Stimulated activated CD8-positive, alpha-beta memory T cell treated with anti-CD3 and anti-CD28 coated beads, Interleukin-4, amount 100 ng/mL, for 48 hours (primary cell): Measurements from ENCODE around the gene NDUFA5.

Source experiments
- DNase-seq: peaks from one replicate; pipeline ENCODE4 v3.0.0-alpha.2; 2020

NDUFA5 gene

DNA sequence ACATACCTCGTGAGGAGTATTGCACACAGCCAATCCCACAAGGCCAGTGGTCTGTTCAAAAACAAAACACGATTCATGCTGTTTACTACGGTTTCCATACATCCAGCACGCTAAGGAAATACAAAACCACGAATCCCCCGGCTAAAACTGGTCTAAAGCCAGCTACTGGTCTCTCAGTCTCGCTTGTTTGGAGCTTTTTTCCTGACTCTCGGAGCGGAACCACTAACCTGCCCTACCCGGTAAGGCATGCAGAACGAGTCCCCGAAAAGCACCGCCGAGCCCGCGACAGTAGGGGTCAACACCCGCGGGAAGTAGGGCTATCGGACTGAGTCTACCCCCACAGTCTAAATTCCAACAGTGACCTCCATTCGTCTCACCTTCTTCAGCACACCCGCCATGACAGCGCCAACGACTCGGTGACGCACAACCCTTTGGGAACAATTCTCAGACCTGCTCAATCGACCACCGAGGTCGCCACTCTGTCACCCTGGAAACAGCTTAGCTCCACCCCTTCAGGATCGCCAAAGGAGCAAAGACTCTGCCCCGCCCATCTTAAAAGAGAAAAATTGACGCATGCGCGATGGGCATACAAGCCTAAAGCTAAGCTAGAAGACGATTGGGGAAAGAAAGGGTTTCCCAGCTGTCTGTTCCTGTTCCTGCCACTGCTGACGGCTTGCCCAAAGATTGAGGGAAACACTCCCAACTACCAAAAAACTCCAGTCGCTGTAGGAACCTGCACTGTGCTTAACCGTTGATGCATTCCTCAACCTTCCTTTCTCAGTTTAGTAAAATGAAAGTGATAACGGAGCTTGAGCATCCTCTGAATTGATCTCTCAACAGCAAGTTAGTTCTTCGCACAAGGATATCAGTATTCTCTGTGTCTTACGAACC is at the start of gene NDUFA5:
NDUFA5 (minus strand) TSS at position 421 of the 891 bp plus-strand sequence; CDS start at position 398, 23 bp downstream.
- peak; percentile 95 for DNase-seq

DNA sequence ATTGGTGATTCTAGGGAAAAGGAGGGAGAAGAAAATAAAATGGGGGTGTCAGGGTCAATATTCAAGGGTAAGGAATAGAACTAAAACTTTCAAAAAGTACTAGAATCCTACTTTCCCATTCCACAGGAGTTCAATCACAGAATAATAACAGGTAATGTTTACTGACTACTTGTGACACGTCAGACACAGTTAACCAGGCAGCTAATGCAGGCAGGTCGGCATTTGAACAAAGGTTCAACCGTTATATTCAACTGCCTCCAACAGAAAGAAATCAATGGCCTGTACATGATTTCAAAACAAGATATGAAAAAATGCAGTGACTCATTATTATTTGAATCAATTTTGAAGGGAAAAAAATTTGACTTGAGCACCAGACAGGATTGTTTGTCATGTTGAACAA is 47.1 kb upstream of the NDUFA5 start:
- no peak for DNase-seq

DNA sequence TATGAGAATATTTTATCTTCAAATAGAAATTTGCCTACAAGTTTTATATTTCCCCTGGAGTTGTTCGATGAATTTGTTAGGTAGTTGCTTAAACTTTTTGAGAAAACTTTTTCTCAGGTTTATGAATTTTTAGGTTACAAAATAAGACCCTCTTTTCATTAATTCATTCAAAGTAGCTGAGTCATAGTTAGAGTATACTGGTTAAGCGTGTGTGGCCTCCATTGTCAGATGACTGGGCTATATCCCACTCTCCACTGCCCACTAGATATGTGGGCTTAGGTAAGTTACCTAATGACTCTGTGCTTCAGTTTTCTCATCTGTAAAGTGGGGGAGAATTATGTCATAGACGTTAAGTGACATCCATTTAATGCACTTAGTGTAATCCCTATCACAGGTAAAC is 45.0 kb upstream of the NDUFA5 start:
- DNase-seq, result no peak

DNA sequence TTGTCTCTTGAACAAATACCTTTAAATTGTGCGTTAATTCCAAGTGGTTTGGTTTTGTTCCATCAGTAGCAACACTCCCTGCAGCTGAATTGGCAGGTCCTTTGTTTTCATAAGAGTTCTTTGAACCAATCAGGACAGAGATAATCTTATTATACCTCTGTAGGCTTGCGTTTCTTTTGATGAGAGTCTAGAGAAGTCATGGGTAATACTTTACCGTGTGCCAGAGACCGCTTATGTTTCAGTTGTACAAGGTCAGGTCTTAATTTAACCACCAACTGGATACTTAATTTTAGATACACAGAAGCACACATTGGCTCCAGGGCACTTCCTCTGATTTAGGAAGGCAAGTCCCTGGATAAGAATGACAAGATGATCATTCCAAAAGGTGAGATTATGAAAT is 43.9 kb upstream of the NDUFA5 start, which contains the start of gene ASB15:
ASB15 (plus strand) TSS at position 292 of the 400 bp plus-strand sequence. CDS start 12,682 bp downstream, outside the sequence.
- DNase-seq, result no peak

DNA sequence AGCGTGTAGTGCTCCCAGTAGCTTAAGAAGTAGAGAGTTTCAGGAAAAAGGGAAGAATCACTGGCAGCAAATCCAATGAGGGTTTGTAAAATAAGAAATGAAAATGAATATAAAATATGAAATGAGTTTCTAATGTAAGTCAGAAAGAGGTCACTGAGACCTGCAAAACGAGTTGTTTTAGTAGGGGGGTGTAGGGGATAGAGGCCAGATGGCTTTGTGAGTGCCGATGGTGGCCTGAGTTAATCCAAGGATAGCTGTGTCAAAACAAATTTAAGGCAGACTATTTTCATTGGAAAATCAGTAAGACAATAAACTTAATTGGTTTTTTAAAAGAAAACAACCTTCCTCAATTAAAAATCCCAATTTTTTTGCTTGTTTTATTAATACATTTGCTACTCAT is 43.3 kb upstream of the NDUFA5 start:
- DNase-seq, result no peak

DNA sequence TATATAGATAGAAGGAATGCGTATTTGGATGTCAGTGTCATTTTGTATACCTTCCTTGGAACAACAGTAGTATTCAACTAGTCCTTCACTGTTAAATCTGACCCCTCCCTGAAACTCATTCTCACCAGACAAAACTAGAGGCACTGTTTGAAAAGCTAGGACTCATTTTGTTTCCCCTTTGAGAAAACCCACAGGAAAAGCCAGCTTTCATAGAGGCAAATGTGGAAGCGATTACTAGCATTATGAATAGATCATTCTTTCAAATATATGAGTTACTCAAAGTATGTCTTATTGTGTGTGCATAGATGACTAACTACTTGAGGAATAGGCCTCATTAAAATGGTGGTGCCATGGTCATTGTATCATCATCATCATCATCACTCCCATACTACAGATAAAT is 42.1 kb upstream of the NDUFA5 start:
- no peak for DNase-seq

DNA sequence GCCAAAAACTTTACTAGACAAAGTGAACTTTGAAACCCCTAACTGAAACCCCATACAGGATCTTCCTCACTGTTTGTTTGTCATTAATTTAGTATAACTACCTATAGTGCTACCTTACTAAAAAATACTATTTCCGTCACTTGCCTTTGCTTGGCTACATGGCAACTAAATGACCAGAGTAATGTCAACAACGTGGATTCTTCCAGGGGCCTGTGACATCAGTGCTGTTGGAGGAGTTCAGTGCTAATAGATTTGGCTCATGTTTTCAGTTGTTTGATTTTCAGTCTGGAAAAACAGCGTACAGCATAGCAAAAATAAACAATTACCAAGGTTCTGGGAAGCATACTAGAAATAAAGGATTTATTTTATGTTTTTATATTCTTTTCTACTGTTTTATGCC is 41.0 kb upstream of the NDUFA5 start:
- no peak for DNase-seq

DNA sequence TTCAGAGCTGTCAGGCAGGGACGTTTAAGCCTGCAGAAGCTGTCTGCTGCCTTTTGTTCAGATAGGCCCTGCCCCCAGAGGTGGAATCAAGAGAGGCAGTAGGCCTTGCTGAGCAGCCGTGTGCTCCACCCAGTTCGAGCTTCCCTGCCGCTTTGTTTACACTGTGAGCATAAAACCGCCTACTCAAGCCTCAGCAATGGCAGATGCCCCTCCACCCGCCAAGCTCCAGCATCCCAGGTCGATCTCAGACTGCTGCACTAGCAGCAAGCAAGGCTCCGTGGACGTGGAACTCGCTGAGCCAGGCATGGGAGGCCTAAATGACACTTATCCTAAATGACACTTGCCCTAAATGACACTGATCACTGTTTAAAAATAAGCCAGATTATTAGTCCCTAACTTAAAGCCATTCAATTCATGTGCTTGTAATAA is 37.2 kb upstream of the NDUFA5 start:
- no peak for DNase-seq

DNA sequence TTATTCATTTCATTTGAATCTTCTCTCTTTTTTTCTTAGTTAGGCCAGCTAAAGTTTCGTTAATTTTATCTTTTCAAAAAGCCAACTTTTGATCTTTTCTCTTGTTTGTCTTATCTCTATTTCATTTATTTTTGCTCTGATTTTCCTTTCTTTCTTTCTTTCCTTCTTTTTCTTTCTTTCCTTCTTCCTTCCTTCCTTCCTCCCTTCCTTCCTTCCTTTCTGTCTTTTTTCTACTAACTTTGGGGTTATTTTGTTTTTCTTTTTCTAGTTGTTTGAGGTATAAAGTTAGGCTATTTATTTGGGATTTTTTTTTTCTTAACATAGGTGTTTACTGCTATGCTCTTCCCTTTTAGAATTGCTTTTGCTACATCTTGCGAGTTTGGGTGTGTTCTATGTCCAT is 30.8 kb upstream of the NDUFA5 start:
- no peak for DNase-seq

DNA sequence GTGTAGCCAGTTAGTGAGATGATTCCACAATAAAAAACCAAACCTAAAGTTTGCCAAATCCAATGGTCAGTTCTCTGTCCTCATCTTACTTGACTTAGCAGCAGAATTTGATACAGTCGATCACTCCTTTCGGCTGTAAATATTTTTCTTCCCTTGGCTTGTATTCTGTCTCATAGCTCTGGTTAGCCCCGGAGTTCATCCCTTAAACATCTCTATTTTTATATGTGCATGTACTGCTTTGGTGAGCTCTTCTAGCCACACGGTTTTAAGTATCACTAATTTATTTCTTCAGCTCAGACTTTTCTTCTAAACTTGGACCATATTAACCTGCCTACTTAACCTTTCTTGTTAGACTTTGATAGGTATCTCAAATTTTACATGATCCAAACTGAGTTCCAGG is 26.2 kb upstream of the NDUFA5 start:
- DNase-seq, result no peak

DNA sequence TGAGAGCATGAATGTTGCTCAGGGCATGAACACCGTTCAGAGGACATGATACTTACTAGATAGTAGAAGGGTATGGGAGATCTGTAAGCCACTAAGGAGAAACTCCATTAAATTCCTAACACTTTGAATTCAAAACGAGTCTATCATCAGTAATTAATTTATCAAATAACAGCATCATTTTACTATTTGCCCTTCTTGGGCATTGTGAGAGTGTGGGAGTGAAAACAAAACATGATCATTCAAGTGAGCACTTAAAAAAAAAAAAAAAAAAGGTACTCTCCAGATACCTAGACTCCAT is 23.5 kb upstream of the NDUFA5 start:
- no peak for DNase-seq

DNA sequence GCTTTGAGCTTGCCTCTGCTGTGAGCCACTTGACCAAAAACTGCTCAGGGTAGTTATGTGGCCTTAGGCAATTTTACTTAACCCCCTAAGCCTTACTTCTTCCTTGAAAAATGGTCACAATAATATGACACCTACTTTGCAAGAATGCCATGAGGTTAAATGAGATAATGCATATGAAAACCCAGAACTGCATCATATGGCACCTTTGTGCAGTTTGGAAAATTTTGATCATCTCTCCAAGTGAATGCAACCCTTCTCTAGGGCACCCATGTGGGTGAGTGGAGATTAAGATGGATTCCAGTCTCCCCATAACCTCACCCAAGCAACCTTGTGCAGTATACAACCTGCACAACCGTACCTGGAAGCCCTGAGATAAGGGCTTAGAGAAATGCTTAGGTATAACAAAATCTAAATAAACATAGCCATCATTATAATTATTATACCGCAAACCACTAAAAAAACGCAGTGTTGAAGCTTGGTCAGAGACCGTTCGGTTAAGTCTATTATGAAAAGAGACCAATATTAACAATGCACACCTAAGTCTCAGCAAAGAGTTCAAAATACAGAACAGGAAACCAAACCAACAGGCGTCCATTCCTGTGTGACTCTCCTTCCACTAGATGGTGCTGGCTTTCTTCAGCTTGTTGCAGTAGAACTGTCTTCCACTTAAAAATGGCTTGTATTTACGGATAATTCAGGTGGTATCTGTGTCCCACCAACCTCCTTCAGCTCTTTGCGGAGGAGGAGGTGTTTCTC is 23.0 kb upstream of the NDUFA5 start:
- DNase-seq, result no peak

DNA sequence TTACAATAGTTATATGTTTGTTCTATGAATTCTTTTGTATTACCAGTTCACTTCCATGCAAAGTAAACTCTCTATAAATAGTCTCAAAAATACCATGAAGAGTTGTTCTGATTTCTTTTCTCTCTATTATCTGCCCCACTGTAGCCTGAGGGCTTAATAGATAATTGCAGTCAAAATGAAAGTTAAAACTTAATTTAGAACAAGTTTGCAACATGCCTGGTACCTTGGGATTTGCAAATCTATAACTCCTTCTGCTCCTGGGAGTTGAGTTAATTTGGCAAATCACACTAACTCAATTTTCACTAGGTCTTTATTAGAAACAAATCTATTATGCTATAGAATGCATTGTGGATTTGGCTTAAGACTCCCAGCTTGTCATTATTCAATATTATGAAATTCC is 21.8 kb upstream of the NDUFA5 start:
- DNase-seq, result no peak

DNA sequence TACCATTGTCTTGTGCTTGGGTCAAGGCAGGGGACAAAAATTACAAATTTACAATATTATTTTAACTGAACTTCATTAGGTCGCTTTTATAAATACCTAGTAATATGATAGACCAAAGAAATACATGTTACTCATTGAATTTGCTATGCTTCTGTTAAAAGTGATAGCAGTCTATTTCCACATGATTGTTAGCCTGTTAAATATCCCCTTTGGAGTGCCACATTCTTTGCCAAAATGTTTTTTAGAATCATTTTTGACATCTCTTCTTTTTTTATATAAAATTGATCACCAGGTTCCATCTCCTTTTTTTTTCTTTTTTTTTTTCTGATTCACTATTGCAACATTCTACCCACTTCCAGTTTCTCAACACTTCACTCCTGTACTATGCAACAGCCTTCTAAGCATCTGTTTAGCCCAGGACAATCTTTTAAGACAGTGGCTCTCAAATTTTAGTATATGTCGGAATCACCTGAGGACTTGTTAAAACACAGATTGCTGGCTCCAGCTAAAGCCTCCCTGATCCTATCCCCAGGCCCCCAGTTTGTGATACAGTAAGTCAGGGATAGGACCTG is 16.4 kb upstream of the NDUFA5 start:
- no peak for DNase-seq

DNA sequence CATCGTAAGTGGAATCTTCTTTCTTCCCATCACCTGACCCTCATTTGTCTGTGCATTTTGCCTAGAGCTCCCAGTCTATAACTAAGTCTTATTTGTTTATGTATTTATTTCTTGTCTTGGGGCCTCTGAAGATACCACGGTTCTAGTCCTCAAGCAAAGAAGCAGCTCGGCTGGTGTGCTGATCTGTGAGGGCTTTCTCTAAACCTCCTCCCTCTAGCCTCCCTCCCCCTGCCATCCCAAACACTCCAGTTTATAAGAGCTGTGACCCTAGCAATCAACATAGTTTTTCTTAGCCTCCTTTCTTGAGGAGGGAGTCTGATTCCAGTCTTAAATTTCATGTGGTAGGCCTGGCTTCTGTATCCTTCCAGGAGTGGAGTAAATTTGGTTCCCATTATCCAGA is 15.7 kb upstream of the NDUFA5 start:
- no peak for DNase-seq

DNA sequence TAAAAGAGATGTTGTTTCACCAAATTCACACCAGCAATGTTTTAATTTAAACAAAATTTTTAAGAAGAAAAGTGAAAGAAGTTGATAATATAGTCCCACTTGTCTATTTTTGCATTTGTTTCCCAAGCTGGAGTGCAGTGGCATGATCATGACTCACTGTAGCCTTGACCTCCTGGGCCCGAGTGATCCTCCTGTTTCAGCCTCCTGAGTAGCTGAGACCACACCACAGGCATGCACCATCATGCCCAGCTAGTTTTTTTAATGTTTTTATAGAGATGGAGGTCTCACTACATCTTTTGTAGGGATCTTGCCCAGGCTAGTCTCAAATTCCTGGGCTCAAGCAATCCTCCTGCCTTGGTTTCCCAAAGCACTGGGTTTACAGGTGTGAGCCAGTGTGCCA is 14.1 kb upstream of the NDUFA5 start:
- no peak for DNase-seq

DNA sequence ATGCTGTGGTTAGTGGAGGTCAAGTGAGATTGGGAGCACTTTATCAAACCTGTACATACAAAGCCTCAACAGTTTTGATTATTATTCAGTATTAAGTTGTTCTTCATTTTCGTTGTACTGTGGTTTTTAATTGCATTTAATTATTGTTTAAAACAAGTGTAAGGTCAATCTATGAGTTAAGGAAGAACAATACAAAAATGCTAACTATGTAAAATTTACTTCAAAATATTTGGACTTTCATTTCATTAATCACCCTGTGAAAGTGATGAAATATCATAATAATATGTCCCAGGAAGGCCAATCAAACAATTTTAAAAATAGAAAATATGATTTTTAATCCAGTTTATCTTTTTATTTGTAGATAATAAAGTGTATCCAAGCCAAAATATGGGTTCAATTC is 13.6 kb upstream of the NDUFA5 start:
- DNase-seq, result no peak

DNA sequence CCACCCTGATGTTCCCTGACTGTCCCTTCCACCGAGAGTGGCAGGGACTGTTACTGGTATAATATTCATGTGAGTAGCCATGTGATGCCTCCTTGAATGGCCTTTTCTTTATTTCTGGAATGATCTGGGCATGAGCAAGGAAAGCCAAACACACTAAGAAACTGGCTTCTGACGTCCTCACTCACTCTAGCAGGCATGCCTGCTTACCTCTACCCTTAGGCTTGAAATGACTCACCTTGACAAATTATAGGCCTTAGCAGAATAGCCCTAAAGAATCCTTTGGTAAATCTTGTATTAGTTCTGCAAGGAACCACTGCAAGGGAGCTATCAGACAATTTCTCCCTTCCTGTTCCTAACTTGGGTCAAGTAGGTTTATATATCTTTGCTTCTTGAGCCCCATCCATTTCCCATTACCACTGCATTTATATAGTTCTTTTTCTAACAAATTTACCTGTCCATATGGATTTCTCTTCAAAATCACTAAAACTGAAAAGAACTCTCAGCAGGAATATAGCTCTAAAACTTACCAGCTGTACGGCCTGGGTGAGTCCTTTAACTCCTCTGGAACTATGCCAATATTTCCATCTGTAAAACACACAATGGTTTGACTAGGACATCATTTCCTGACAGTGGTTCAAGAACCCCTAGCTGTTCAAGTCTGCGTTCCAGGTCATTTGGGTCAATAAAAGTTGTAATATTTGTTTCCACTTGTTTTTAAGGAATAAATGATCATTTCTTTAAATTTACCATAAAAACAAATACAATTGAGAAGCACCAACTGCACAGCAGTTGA is 13.0 kb upstream of the NDUFA5 start:
- no peak for DNase-seq

DNA sequence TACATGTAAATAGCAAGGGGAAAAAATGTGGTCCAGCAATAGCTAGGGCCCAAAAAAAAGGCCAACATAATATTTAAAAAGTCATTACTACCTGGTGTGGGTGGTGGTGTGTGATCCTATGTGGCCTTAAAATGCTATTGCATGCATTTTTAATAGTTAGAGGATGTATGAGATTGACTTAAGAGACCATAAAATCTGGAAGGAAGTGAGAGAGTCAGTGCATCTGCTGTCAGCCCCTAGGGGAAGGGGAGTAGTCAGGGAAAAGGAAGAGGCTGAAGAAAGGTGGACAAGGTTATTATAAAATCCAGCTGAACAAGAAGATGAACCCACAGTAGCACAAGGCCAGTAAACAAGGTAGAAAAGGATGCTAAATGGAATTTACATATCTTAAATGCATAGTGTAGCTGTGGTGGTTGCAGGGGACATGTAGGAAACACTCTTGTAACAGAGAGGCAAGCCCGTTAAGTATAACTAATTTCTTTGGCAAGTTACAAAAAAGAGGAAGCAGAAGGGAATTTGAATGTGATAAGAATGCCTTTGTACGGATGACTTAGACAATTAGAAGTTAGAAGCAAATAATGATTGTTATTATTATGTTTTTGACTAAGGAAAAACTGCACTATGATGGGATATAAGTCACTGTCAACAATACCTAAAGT is 11.9 kb upstream of the NDUFA5 start:
- no peak for DNase-seq

DNA sequence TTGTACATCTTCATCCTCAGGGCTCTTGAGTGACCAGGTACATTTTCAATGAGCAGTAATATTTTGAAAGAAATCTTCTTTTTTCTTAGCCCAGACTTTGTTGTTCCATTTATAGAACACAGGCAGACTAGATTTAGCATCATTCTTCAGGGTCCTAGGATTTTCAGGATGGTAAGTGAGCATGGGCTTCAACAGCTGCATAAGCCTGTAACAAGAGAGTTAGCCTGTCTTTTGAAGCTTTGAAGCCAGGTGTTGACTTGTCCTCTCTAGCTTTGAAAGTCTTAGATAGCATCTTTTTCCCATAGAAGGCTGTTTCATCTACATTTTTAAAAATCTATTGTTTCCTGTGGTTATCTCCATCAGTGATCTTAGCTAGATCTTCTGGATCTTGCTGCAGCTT is 4.5 kb upstream of the NDUFA5 start:
- DNase-seq, result no peak

DNA sequence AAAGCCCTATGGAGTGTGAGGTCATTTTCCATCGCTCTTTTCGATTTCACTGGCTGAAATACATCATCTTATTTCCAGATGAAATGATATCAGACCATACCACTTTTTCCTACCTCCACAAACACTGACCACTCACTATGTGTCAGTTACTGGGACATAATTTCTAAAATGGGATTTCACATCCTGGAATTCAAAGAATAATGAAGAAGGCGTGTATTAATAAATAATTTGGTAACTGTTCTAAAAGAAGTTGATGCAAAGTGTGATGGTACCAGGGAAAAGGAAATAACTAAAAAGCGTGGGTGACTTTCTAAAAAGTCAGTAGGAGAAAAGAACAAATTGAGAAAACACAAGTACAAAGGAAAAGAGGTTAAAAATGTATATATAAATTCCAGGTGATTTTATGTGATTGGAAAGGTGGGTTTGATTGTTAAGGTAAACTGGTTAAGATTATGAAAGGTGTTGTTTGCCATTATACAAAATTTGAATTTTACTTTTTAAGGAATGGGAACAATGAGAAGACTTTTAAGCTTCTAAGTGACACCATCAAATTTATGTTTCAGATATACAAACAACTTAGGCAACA is 764 bp upstream of the NDUFA5 start:
- no peak for DNase-seq

DNA sequence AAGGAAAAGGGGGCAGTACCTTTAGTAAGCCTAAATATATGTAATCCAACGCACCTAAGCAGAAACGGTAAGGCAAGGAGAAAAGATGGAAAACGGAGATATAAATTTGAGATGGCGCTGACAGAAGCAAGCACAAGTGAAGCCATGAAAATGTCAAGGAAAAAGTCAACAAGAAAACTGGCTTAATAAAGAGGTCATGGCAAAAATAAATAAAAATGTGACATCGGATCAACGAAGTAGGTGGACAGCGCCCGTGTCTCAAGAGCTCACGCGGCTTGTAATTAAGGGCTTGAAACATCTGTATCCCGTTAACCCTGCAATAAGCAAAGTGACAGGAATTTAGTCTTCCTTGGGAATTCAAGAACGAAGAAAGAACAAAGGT is 611 bp downstream of the NDUFA5 start:
- no peak for DNase-seq
